Kidney epithelial cell (primary cell): Measurements from ENCODE around the gene ARHGEF40. TPM values are rescaled to one million over a fixed set of nuclear protein-coding genes. Genes with fewer than 3 reads are reported as not detected.

Experiments used
- DNase-seq: peaks from one replicate; pipeline ENCODE4 v3.0.0-alpha.2; 2010; ENCODE audit warnings: low read depth
- H3K27me3 ChIP-seq: 2 replicates; pipeline ENCODE4 v1.6.0; 2011; ENCODE audit warnings: low read length; ENCODE audit not compliant: control insufficient read depth, insufficient read depth
- H3K36me3 ChIP-seq: 2 replicates; pipeline ENCODE4 v1.5.1; 2011; ENCODE audit warnings: low read length; ENCODE audit not compliant: control insufficient read depth, insufficient read depth
- H3K4me3 ChIP-seq: 2 replicates; pipeline ENCODE4 v1.5.1; 2011; ENCODE audit warnings: low read depth, mild to moderate bottlenecking, control low read depth, low read length
- CTCF ChIP-seq: IDR thresholded peaks from 2 replicates; pipeline ENCODE4 v1.5.1; 2011; ENCODE audit warnings: mild to moderate bottlenecking, moderate library complexity, low read length, control low read depth, inconsistent platforms; ENCODE audit not compliant: insufficient read depth, poor library complexity, severe bottlenecking
- total RNA-seq: library from RNA; depleted of rRNA; stranded (reverse); fragments of >200 nt; gene quantifications from 2 replicates; pipeline ENCODE4 v1.2.3, GENCODE V29; 2015

ARHGEF40 gene
- 59.4 and 59.7 TPM in 2 replicates for total RNA-seq

DNA sequence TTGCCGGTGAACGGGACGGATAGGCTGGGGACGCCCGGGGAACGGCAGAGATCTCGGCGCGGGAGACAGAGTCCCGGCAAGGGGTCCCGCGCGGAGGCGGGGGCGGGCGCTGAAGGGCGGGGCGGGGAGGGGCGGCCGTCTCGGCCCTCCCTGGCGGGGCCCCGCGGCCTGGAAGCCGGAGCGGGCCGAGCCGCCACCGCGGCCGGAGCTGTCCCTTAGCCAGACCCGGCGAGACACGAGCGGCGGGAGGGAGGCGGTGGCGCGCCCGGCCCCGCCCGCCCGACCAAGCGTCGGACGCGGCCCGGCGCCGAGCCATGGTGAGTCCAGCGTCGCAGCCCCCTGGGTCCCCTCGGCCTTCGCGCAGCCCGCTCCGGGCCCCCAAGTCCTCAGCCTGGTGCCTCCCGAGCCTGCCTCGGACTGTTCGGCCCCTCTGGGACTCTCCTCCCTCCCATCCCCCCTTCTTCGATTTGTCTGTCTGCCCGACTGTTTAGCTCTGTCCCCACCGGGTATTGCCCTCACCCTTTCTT is at the start of gene ARHGEF40:
Gene ARHGEF40 (plus strand): TSS at position 222 of the 527 bp plus-strand sequence. CDS start 93 bp downstream, at position 315.
- no peak for DNase-seq
- Histone ChIP-seq H3K27me3 (no peaks in the 10 kb centered on the region), H3K36me3 (peaks cover 4% of the 10 kb centered on the region), H3K4me3 (peak within 1 kb of the TSS; percentile 81)
- TF ChIP-seq CTCF: no peak

DNA sequence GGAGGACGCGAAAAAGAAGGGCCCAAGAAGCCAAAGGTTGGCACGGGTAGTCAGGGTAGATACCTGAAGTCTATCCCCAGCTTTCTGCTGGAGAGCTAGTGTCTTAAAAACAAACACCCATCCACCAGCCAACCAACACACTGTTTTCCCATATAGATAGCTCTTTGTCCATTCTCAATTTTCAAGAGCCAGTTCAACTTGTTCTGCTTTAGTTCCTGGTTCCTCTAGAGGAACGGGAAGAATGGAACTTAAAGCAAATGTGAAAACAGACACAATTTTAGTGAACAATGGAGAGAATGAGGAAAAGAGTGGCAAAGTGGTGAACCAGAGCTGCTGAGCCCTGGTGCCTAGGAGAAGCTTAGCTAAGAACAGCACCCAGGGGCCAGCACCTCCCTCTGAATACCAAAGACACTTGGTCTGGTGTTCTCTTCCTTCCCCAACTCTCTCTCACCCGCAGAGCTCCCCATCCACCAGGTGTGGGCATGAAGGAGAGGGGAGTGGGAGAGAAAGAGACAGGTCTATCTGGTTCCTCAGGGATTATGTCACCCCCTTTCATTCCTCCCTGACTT is 49.0 kb upstream of the ARHGEF40 start:
- no peak for TF ChIP-seq CTCF
- Histone ChIP-seq H3K4me3 (no peak overlapping the region), H3K36me3 (no peaks in the 10 kb centered on the region), H3K27me3 (peaks cover 30% of the 10 kb centered on the region)
- no peak for DNase-seq

DNA sequence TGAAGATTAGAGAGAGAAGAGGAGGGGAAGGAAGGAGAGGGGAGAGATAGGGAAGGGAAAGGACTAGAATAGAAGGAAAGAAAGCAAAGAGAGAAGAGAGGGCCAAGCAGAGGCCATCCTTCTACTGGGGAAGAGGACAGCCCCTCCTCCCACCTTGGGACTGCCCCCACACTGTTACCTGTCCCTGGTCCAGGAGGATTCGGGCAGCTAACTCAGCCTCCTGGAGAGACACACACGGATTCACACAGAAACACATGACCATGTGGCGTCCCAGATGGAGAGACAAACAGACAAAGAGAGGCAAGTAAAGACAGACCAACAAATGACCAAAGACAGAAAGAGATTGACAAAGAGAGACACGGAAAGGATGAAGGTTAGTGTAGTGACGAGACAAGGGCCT is 47.4 kb upstream of the ARHGEF40 start:
- Histone ChIP-seq H3K27me3 (peaks cover 30% of the 10 kb centered on the region), H3K4me3 (no peak overlapping the region), H3K36me3 (no peaks in the 10 kb centered on the region)
- no peak for DNase-seq
- no peak for TF ChIP-seq CTCF

GRCh38 chr14:21023174-21023573 is 46.9 kb upstream of the ARHGEF40 start:
- peaks cover 30% of the 10 kb centered on the region for H3K27me3 ChIP-seq
- TF ChIP-seq CTCF: no peak
- no peak for DNase-seq

DNA sequence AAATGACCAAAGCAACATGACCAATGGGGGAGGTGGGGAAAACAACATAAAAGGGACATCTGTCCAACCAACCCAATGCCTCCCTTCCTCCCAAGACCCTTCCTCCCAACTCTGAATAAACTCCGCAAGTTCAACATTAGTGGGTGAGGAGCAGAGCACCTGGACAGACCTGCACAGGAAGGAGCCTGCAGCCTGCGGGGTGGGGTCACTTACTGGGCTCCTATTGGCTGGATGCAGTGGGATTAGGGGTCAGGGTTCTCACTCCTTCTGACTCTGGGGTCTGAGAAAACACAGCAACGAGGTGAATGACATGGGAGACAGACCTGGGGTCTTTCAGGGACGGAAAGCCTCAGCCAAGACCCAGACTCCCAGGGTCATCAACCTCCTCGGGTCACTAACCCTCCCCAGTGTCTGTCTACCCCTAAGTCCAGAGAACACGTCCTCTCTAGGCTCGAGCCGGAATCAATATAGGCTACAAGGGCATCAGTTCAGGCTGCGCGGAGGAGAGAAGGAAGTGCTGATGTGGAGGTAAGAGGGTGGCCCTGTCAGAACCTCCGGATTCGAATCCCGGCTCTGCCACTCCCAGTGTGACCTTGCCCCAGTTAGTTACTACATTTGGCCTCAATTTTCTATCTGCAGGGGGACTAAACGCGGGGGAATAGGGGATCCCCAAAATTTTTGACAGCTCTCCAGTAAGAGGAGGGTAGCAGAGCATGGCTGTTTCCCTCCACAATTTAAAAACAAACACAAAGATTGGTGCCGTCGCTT is 46.1 kb upstream of the ARHGEF40 start:
- peaks cover 30% of the 10 kb centered on the region for H3K27me3 ChIP-seq
- H3K36me3 ChIP-seq: no peaks in the 10 kb centered on the region
- H3K4me3 ChIP-seq: peak overlapping the region; percentile 43
- TF ChIP-seq CTCF: no peak
- DNase-seq: no peak

More at GRCh38 chr14:21023174-21023573, 46.9 kb upstream of the ARHGEF40 start:
- Histone ChIP-seq H3K36me3 (no peaks in the 10 kb centered on the region), H3K4me3 (no peak overlapping the region)
